Measurements from ENCODE around the gene XRCC4. TPM values are rescaled to one million over a fixed set of nuclear protein-coding genes. Genes with fewer than 3 reads are reported as not detected.
A peak's percentile ranks its signal among the peaks of the same experiment; 100 is the strongest.

The XRCC4 gene
- total RNA-seq, 1 donor = 36.5 TPM

DNA sequence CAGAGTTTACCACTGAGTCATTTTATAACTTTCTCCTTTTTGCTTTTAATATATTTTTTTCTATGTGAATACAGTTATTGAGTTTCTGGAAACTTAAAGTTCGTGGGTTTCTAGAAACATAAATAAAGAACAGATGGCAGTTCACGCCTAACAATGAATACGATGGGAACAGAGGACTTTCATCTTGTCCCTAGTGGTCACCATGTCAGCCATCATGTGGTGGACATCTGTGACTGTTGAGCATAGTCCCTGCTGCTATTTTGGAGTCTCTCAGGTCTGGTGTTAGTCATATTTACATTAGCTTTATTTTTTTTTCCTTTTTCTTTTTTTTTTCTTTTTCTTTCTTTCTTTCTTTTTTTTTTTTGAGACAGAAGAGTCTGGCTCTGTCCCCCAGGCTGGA, 85.3 kb downstream of the XRCC4 start:
- DNase-seq (ENCODE audit: low read depth) = no peak
- no peak for TF ChIP-seq CTCF (IDR thresholded peaks at IDR 0.05; ENCODE audit: insufficient read depth, low read length)
- no peak overlapping the region for H3K4me3 ChIP-seq (ENCODE audit: low read depth, low read length)

GRCh38 chr5:83167538-83167937, 90.2 kb downstream of the XRCC4 start:
- DNase-seq (ENCODE audit: low read depth) = no peak
- no peak overlapping the region for H3K4me3 ChIP-seq (ENCODE audit: low read depth, low read length)
- TF ChIP-seq CTCF (IDR thresholded peaks at IDR 0.05; ENCODE audit: insufficient read depth, low read length) = no peak

GRCh38 chr5:83169571-83170337, 92.4 kb downstream of the XRCC4 start:
- H3K4me3 ChIP-seq (ENCODE audit: low read depth, low read length) = no peak overlapping the region
- TF ChIP-seq CTCF (IDR thresholded peaks at IDR 0.05; ENCODE audit: insufficient read depth, low read length) = no peak
- DNase-seq (ENCODE audit: low read depth) = no peak

DNA sequence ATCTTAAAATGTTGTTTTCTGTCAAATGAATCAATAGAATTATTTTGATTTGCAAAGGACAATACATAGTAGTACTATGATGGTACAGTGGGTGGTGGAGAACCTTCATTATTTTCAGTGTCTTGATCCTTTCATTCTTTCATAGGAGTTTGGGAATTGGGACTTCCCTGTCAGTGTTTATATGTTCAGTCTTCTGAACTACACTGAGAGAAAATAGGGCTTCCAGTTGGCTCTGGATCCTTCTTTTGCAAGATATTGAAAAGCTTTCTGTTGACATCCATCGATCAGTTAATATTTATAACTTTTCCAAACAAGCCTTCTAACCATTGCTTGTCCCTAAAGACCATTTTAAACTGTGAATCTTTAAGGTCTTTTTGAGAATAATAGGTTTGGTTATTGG, 94.7 kb downstream of the XRCC4 start:
- TF ChIP-seq CTCF (IDR thresholded peaks at IDR 0.05; ENCODE audit: insufficient read depth, low read length) = no peak
- H3K4me3 ChIP-seq (ENCODE audit: low read depth, low read length) = no peak overlapping the region
- DNase-seq (ENCODE audit: low read depth) = no peak

- no peak overlapping the region for H3K4me3 ChIP-seq (ENCODE audit: low read depth, low read length)
- no peak for TF ChIP-seq CTCF (IDR thresholded peaks at IDR 0.05; ENCODE audit: insufficient read depth, low read length)
- peak; percentile 18 for DNase-seq (ENCODE audit: low read depth)
Measured at GRCh38 chr5:83172655-83173054, 95.3 kb downstream of the XRCC4 start.

DNA sequence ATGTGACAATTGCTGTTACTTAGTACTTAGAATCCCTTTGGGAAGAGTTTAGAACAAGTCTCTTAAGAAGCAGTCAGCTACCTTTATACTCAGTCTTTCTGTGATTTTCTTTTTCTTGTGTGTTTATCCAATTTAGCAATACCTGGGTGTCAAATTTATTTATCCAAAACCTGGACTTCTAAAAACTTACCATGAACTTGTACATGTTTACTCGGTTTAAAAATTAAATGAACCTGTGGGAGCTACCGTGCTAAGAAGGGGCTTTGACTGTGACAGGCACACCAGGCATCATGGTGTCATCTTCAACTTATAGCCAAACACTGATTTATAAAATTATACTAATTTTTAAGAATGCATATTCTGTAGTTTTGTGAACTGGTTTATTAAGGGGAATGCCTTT, 96.5 kb downstream of the XRCC4 start:
- no peak overlapping the region for H3K4me3 ChIP-seq (ENCODE audit: low read depth, low read length)
- DNase-seq (ENCODE audit: low read depth) = no peak
- no peak for TF ChIP-seq CTCF (IDR thresholded peaks at IDR 0.05; ENCODE audit: insufficient read depth, low read length)

- no peak overlapping the region for H3K4me3 ChIP-seq (ENCODE audit: low read depth, low read length)
- TF ChIP-seq CTCF (IDR thresholded peaks at IDR 0.05; ENCODE audit: insufficient read depth, low read length) = no peak
- DNase-seq (ENCODE audit: low read depth) = no peak
Measured at GRCh38 chr5:83177803-83178202, 100.5 kb downstream of the XRCC4 start.

Measured in fibroblast of the aortic adventitia (primary cell).